Endothelial cell of umbilical vein (primary cell): ENCODE results near the gene IL13RA1. TPM values are rescaled to one million over a fixed set of nuclear protein-coding genes. Genes with fewer than 3 reads are reported as not detected.

Experiments
- BruUV-seq: library from RNA; stranded (reverse); fragments of 400-500 nt; replicated peaks from 2 replicates; lab custom pipeline; 2021; lab: Mats Ljungman, UMichigan
- CTCF ChIA-PET: fragments of 300-600, 350-600 bp; sonication (Branson Sonifier 250); formaldehyde crosslinking; loops from one replicate; lab custom pipeline; 2021; ENCODE audit warnings: antibody characterized with exemption, inconsistent platforms; lab: Charles Lee
- POLR2A ChIA-PET: fragments of 300-600, 350-600 bp; sonication (Branson Sonifier 250); formaldehyde crosslinking; loops from one replicate; lab custom pipeline; 2021; ENCODE audit warnings: antibody characterized with exemption, inconsistent platforms; lab: Charles Lee
- DNase-seq: peaks from one replicate; pipeline ENCODE4 v3.0.0-alpha.2; 2011; ENCODE audit warnings: low read depth, low spot score
- FAIRE-seq: peaks from 2 replicates; lab custom pipeline; 2011; peaks lifted over from hg19 to GRCh38; lab: Jason Lieb, UNC
- H2AFZ ChIP-seq: 2 replicates; pipeline ENCODE4 v1.6.0; 2012; ENCODE audit warnings: low read depth, low read length, control low read depth, inconsistent platforms
- H3K27ac ChIP-seq: 2 replicates; pipeline ENCODE4 v1.5.1; 2011; ENCODE audit warnings: low read depth, mild to moderate bottlenecking, control low read depth, low read length, moderate library complexity; ENCODE audit not compliant: insufficient read depth
- H3K27me3 ChIP-seq, 2 experiments: 2 replicates each; pipeline versions ENCODE4 v1.6.0 to v1.6.1; 2011; ENCODE audit warnings: low read length in 2 of 2, mixed read lengths in 1 of 2; ENCODE audit not compliant: control insufficient read depth in 2 of 2, insufficient read depth in 2 of 2
- H3K36me3 ChIP-seq, 2 experiments: 2 replicates in 1 of 2; 3 replicates in 1 of 2; pipeline ENCODE4 v1.5.1; 2011; ENCODE audit warnings: low read length in 2 of 2, mild to moderate bottlenecking in 1 of 2, moderate library complexity in 1 of 2; ENCODE audit not compliant: control insufficient read depth in 2 of 2, insufficient read depth in 2 of 2; ENCODE audit errors: extremely low read depth in 1 of 2
- H3K4me1 ChIP-seq: 3 replicates; pipeline ENCODE4 v1.5.1; 2011; ENCODE audit warnings: mild to moderate bottlenecking, low read length; ENCODE audit not compliant: control insufficient read depth, insufficient read depth; ENCODE audit errors: extremely low read depth
- H3K4me2 ChIP-seq: 2 replicates; pipeline ENCODE4 v1.6.1; 2011; ENCODE audit warnings: low read length, control low read depth, mixed read lengths; ENCODE audit not compliant: insufficient read depth
- H3K4me3 ChIP-seq, 3 experiments: fragments of 200-600 bp in 1 of 3; sonication (generic), shearing (Covaris generic) in 1 of 3; replicated peaks in 1 of 3; 2 replicates each; pipeline ENCODE4 v1.5.1; 2011 to 2016; ENCODE audit warnings: control low read depth in 3 of 3, low read length in 3 of 3, mild to moderate bottlenecking in 2 of 3, inconsistent platforms in 1 of 3, low read depth in 1 of 3, moderate library complexity in 1 of 3; ENCODE audit not compliant: insufficient read depth in 1 of 3
- H3K79me2 ChIP-seq: 2 replicates; pipeline ENCODE4 v1.6.0; 2012; ENCODE audit warnings: low read length, inconsistent platforms; ENCODE audit not compliant: control insufficient read depth, insufficient read depth
- H3K9ac ChIP-seq: replicated peaks from 2 replicates; pipeline ENCODE3; 2011; ENCODE audit warnings: low read length, control low read depth; ENCODE audit not compliant: insufficient read depth; ENCODE audit errors: extremely low read depth
- H3K9me1 ChIP-seq: replicated peaks from 3 replicates; pipeline ENCODE4 v1.6.0; 2011; ENCODE audit warnings: mild to moderate bottlenecking, low read length; ENCODE audit not compliant: control insufficient read depth, insufficient read depth; ENCODE audit errors: extremely low read depth
- H3K9me3 ChIP-seq: replicated peaks from 2 replicates; pipeline ENCODE4 v1.5.1; 2012; ENCODE audit warnings: low read length, inconsistent platforms; ENCODE audit not compliant: control insufficient read depth, insufficient read depth
- H4K20me1 ChIP-seq: replicated peaks from 2 replicates; pipeline ENCODE3; 2011; ENCODE audit warnings: mild to moderate bottlenecking, low read length; ENCODE audit not compliant: control insufficient read depth, insufficient read depth; ENCODE audit errors: extremely low read depth
- CTCF ChIP-seq, 2 donors: IDR thresholded peaks; 1 replicate in 1 of 2; 2 replicates in 1 of 2; pipeline ENCODE4 v1.5.1; 2011; ENCODE audit warnings: low read length in 2 of 2, mild to moderate bottlenecking in 2 of 2, moderate library complexity in 2 of 2, control low read depth in 1 of 2, inconsistent platforms in 1 of 2, low read depth in 1 of 2; ENCODE audit not compliant: insufficient read depth in 1 of 2; ENCODE audit errors: extremely low read depth in 1 of 2
- EZH2 ChIP-seq: IDR thresholded peaks from 2 replicates; pipeline ENCODE4 v1.6.1; 2012; ENCODE audit warnings: borderline replicate concordance, low read depth, mild to moderate bottlenecking, moderate library complexity, low read length, inconsistent platforms; ENCODE audit not compliant: severe bottlenecking
- FOS ChIP-seq: IDR thresholded peaks from 2 replicates; pipeline ENCODE4 v1.6.1; 2011; ENCODE audit warnings: mild to moderate bottlenecking, low read length, moderate library complexity, borderline replicate concordance; ENCODE audit not compliant: insufficient read depth
- GATA2 ChIP-seq: IDR thresholded peaks from 2 replicates; pipeline ENCODE4 v1.7.0; 2011; ENCODE audit warnings: low read depth, mild to moderate bottlenecking, moderate library complexity, mixed read lengths, low read length; ENCODE audit not compliant: insufficient read length, insufficient read depth
- JUN ChIP-seq: IDR thresholded peaks from 2 replicates; pipeline ENCODE4 v1.6.1; 2011; ENCODE audit warnings: borderline replicate concordance, low read depth; ENCODE audit not compliant: insufficient read length, insufficient read depth
- MAX ChIP-seq: IDR thresholded peaks from 2 replicates; pipeline ENCODE4 v1.6.1; 2011; ENCODE audit not compliant: insufficient read depth, insufficient read length
- MYC ChIP-seq: IDR thresholded peaks from one replicate; pipeline ENCODE4 v1.6.1; 2011; ENCODE audit warnings: mild to moderate bottlenecking, low read depth, low read length
- POLR2A ChIP-seq: IDR thresholded peaks from 2 replicates; pipeline ENCODE4 v1.6.1; 2012; ENCODE audit warnings: low read depth, mild to moderate bottlenecking, control low read depth, low read length
- POLR2AphosphoS5 ChIP-seq: IDR thresholded peaks from 2 replicates; pipeline ENCODE4 v1.6.1; 2012; ENCODE audit warnings: low read depth, mild to moderate bottlenecking, control low read depth, low read length, moderate library complexity; ENCODE audit not compliant: insufficient read depth
- dilution Hi-C: fragments of 300-500 bp; cut with MboI; formaldehyde crosslinking; loops from one replicate; pipeline ENCODE4 v1.15.0; 2019; ENCODE audit warnings: low sequenced_read_pairs; ENCODE audit not compliant: extremely low pct_ligation_motif_present
- intact Hi-C: fragments of 100-400 bp; cut with micrococcal nuclease; formaldehyde crosslinking; loops from one replicate; pipeline ENCODE4 v1.10.0; 2022
- polyA plus RNA-seq, 4 experiments: library from polyadenylated mRNA; depleted of rRNA in 3 of 4; stranded (reverse) in 3 of 4; unstranded in 1 of 4; fragments of >200 nt; gene quantifications; 2 replicates each; pipeline versions ENCODE4 v1.2.1 to v1.2.3, GENCODE V29; 2011 to 2012; ENCODE audit warnings: missing spikeins in 1 of 4
- total RNA-seq: library from RNA; stranded (reverse); gene quantifications from 2 replicates; pipeline ENCODE4 v1.2.3, GENCODE V29; 2021

Gene IL13RA1
- total and polyA plus RNA-seq, 2 donors (not counting 3 experiments of a cell fraction or from before 2014, with no cell fraction given) = 40.7 to 61.9 TPM

GRCh38 chrX:118702741-118703140 lies 24.7 kb upstream of the IL13RA1 start:
- FAIRE-seq (no peak), DNase-seq (no peak)
- no peak overlapping the region for H2AFZ ChIP-seq
- peaks cover 5% of the 10 kb centered on the region for H3K4me1 ChIP-seq
- no TSS peak for BruUV-seq
- H3K36me3 ChIP-seq = no peaks in the 10 kb centered on the region
- TF ChIP-seq JUN = no peak
- TF ChIP-seq EZH2 = no peak
- no peak for TF ChIP-seq MYC
- TF ChIP-seq POLR2AphosphoS5 = no peak
- TF ChIP-seq CTCF (IDR thresholded peaks at IDR 0.05; ENCODE audit: extremely low read depth in 1 of 2, insufficient read depth in 1 of 2, low read depth in 1 of 2, low read length in 2 of 2) = no peak
- TF ChIP-seq GATA2 = no peak
- ChIA-PET POLR2A (no interaction called here), CTCF (no interaction called here)
- no peaks in the 10 kb centered on the region for H3K9me1 ChIP-seq
- no peaks in the 10 kb centered on the region for H3K79me2 ChIP-seq
- no peak overlapping the region for H3K9ac ChIP-seq
- H3K4me3 ChIP-seq = no peak overlapping the region
- no peak overlapping the region for H3K27ac ChIP-seq
- intact Hi-C loops = no loop called here
- no peak overlapping the region for H3K4me2 ChIP-seq
- no peaks in the 10 kb centered on the region for H3K27me3 ChIP-seq
- dilution Hi-C loops = no loop called here
- no peaks in the 10 kb centered on the region for H3K9me3 ChIP-seq
- no peaks in the 10 kb centered on the region for H4K20me1 ChIP-seq

- POLR2A ChIA-PET = no interaction called here
- no peak for FAIRE-seq
Observed at GRCh38 chrX:118706681-118707080, 20.7 kb upstream of the IL13RA1 start.

More at GRCh38 chrX:118706681-118707080, 20.7 kb upstream of the IL13RA1 start:
- TF ChIP-seq MYC = no peak
- TF ChIP-seq MAX = no peak
- TF ChIP-seq FOS = no peak
- TF ChIP-seq POLR2A = no peak
- no peak for TF ChIP-seq JUN
- no peak for TF ChIP-seq POLR2AphosphoS5
- no peak for TF ChIP-seq CTCF (IDR thresholded peaks at IDR 0.05; ENCODE audit: extremely low read depth in 1 of 2, insufficient read depth in 1 of 2, low read depth in 1 of 2, low read length in 2 of 2)
- no peak for TF ChIP-seq GATA2
- no peak for TF ChIP-seq EZH2
- no TSS peak for BruUV-seq
- Histone ChIP-seq H3K27me3 (no peaks in the 10 kb centered on the region), H2AFZ (no peak overlapping the region), H3K9me3 (no peaks in the 10 kb centered on the region), H4K20me1 (no peaks in the 10 kb centered on the region), H3K9ac (no peak overlapping the region), H3K4me1 (no peaks in the 10 kb centered on the region), H3K4me3 (no peak overlapping the region), H3K79me2 (no peaks in the 10 kb centered on the region), H3K9me1 (no peaks in the 10 kb centered on the region), H3K4me2 (no peak overlapping the region), H3K27ac (no peak overlapping the region), H3K36me3 (no peaks in the 10 kb centered on the region)
- CTCF ChIA-PET = no interaction called here
- intact Hi-C loops = no loop called here
- DNase-seq = no peak
- dilution Hi-C loops = no loop called here
